Panc1 (cell line): ENCODE data around the gene CD46. TPM values are rescaled to one million over a fixed set of nuclear protein-coding genes. Genes with fewer than 3 reads are reported as not detected.

Experiments used
- ATAC-seq: fragments of 200-7000 bp; cut with Tn5 transposase; 2 replicates; pipeline ENCODE4 v1.9.1; 2020; ENCODE audit warnings: mild to moderate bottlenecking, moderate library complexity
- BruUV-seq: library from RNA; stranded (reverse); fragments of 400-500 nt; replicated peaks from 2 replicates; lab custom pipeline; 2021; lab: Mats Ljungman, UMichigan
- CTCF ChIA-PET: fragments of 300-600 bp; sonication (Branson Sonifier 250); formaldehyde crosslinking; loops from one replicate; lab custom pipeline; 2022; ENCODE audit warnings: antibody characterized with exemption; lab: Charles Lee
- POLR2A ChIA-PET: fragments of 300-600 bp; sonication (Branson Sonifier 250); formaldehyde crosslinking; loops from one replicate; lab custom pipeline; 2022; ENCODE audit warnings: antibody characterized with exemption; lab: Charles Lee
- DNase-seq: peaks from one replicate; pipeline ENCODE4 v3.0.0-alpha.2; 2010; ENCODE audit warnings: low read depth, low spot score
- H3K27ac ChIP-seq: 2 replicates; pipeline ENCODE4 v1.5.1; 2011; ENCODE audit warnings: mild to moderate bottlenecking, low read length, inconsistent platforms
- H3K27me3 ChIP-seq: fragments of 200-500 bp; sonication (Bioruptor generic); 2 replicates; pipeline ENCODE4 v1.6.0; 2014; ENCODE audit warnings: low read length, inconsistent platforms; ENCODE audit not compliant: control insufficient read depth, insufficient read depth
- H3K36me3 ChIP-seq: fragments of 200-500 bp; sonication (Bioruptor generic); 2 replicates; pipeline ENCODE4 v1.5.1; 2014; ENCODE audit warnings: inconsistent platforms, mild to moderate bottlenecking, low read length, moderate library complexity; ENCODE audit not compliant: control insufficient read depth, insufficient read depth
- H3K4me1 ChIP-seq: 2 replicates; pipeline ENCODE4 v1.5.1; 2011; ENCODE audit warnings: inconsistent platforms, mild to moderate bottlenecking, low read length, moderate library complexity; ENCODE audit not compliant: control insufficient read depth, insufficient read depth
- H3K4me3 ChIP-seq, 2 experiments: 2 replicates each; pipeline ENCODE4 v1.5.1; 2011 to 2012; ENCODE audit warnings: low read depth in 2 of 2, low read length in 2 of 2, mild to moderate bottlenecking in 2 of 2, inconsistent platforms in 1 of 2, moderate library complexity in 1 of 2
- H3K9me3 ChIP-seq: fragments of 200-500 bp; sonication (Bioruptor generic); 2 replicates; pipeline ENCODE4 v1.5.1; 2014; ENCODE audit warnings: low read depth, mild to moderate bottlenecking, inconsistent platforms, low read length, moderate library complexity; ENCODE audit not compliant: control insufficient read depth, insufficient read depth
- POLR2AphosphoS5 ChIP-seq: IDR thresholded peaks from 2 replicates; pipeline ENCODE4 v1.6.1; 2012; ENCODE audit warnings: mild to moderate bottlenecking, low read depth, low read length, moderate library complexity
- REST ChIP-seq, 2 experiments: IDR thresholded peaks; 2 replicates each; pipeline ENCODE4 v1.6.1; 2011 to 2012; ENCODE audit warnings: low read depth in 2 of 2, control low read depth in 1 of 2, low read length in 1 of 2, mild to moderate bottlenecking in 1 of 2, moderate library complexity in 1 of 2; ENCODE audit not compliant: insufficient read depth in 1 of 2
- SIN3A ChIP-seq: IDR thresholded peaks from 2 replicates; pipeline ENCODE4 v1.6.1; 2012; ENCODE audit warnings: low read depth, mild to moderate bottlenecking, low read length, moderate library complexity, borderline replicate concordance; ENCODE audit not compliant: insufficient read depth
- TCF7L2 ChIP-seq: IDR thresholded peaks from 2 replicates; pipeline ENCODE4 v1.6.1; 2011; ENCODE audit warnings: mild to moderate bottlenecking, low read depth, low read length, inconsistent platforms
- in situ Hi-C: cut with HindIII; loops from 2 replicates; pipeline ENCODE4 v1.10.0; 2016; ENCODE audit warnings: low sequenced_read_pairs, low pct_unique_long_range_greater_than_20kb
- intact Hi-C: fragments of 100-400 bp; cut with micrococcal nuclease; formaldehyde crosslinking; loops from one replicate; pipeline ENCODE4 v1.10.0; 2022; ENCODE audit not compliant: unreplicated experiment
- total RNA-seq: library from RNA; stranded (reverse); gene quantifications from one replicate; pipeline ENCODE4 v1.2.1, GENCODE V29; 2021; ENCODE audit not compliant: unreplicated experiment
- TF ChIP-seq, protein P1 (sequence below): fragments of 450-650 bp; IDR thresholded peaks from 2 replicates; pipeline ENCODE4 v1.5.1; 2017; ENCODE audit warnings: mild to moderate bottlenecking

The CD46 gene
- total RNA-seq, 1 experiment from 2014 or later, result 128 TPM

- TF ChIP-seq, protein P1, sequence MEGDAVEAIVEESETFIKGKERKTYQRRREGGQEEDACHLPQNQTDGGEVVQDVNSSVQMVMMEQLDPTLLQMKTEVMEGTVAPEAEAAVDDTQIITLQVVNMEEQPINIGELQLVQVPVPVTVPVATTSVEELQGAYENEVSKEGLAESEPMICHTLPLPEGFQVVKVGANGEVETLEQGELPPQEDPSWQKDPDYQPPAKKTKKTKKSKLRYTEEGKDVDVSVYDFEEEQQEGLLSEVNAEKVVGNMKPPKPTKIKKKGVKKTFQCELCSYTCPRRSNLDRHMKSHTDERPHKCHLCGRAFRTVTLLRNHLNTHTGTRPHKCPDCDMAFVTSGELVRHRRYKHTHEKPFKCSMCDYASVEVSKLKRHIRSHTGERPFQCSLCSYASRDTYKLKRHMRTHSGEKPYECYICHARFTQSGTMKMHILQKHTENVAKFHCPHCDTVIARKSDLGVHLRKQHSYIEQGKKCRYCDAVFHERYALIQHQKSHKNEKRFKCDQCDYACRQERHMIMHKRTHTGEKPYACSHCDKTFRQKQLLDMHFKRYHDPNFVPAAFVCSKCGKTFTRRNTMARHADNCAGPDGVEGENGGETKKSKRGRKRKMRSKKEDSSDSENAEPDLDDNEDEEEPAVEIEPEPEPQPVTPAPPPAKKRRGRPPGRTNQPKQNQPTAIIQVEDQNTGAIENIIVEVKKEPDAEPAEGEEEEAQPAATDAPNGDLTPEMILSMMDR, result no peak
- no peak for TF ChIP-seq REST (IDR thresholded peaks at IDR 0.05; ENCODE audit: insufficient read depth in 1 of 2, low read depth in 2 of 2, low read length in 1 of 2)
- TF ChIP-seq SIN3A, result no peak
- TF ChIP-seq POLR2AphosphoS5, result no peak
- TF ChIP-seq TCF7L2, result no peak
- H3K4me3 ChIP-seq, result no peak overlapping the region
- no peaks in the 10 kb centered on the region for H3K9me3 ChIP-seq
- no peak for ATAC-seq
- DNase-seq, result no peak
- H3K4me1 ChIP-seq, result peaks cover 5% of the 10 kb centered on the region
- H3K27ac ChIP-seq, result no peak overlapping the region
- intact Hi-C loops (no loop called here), in situ Hi-C loops (no loop called here)
- BruUV-seq, result no TSS peak
- CTCF ChIA-PET, result interaction anchor here (0.6 kb wide), 1 partner anchor 1183 kb away, joined by 7 read pairs; no protein-coding TSS in a partner anchor
- POLR2A ChIA-PET, result no interaction called here
- no peaks in the 10 kb centered on the region for H3K27me3 ChIP-seq
- H3K36me3 ChIP-seq, result no peaks in the 10 kb centered on the region; the same call in 1 of the 2 replicates
These were observed 5.8 kb upstream of the CD46 start for GRCh38 chr1:207745839-207746767.

DNA sequence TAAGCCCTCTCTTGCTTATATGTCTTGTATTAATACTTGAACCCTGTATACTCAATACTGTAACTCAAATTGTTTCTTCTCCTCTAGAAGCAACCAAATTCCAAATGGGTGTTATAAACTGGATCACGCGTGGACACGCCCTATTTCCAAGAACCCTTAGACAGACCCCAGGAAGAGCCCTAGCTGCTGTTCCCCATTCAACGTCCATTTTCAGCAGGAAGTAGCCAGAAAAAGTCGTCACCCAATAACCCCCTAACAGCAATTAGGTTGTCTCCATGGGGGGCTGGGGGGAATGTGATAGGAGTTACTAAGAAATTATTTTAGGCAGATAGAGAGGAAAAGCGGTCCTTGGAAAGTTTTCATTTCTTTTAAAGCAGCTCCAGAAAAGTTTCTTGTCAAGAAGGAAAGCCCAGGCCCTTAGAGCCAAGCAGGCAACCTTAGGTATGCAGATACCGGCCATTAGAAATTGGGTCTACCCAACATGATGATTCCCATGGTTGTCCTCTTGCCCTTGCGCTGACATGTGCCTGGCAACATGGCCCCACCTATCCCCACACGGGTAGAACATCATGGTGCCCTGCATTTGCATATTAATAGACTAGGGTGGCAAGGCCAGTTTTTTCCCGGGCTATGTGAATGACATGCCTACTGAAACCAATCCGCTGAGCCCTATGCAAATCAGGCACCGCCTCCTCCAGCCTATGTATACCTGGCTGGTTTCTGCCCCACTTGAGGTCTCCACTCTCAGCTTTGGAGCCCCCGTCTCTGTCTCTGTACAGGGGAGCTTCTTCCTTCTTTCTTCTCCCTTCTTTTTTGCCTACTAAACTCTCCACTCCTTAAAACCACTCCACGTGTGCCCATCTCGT, 4.0 kb upstream of the CD46 start:
- no peaks in the 10 kb centered on the region for H3K9me3 ChIP-seq
- intact Hi-C loops, result no loop called here
- no peak overlapping the region for H3K27ac ChIP-seq
- DNase-seq (no peak), ATAC-seq (no peak)
- in situ Hi-C loops, result no loop called here
- TF ChIP-seq, protein P1, result no peak
- no peak for TF ChIP-seq TCF7L2
- no peak for TF ChIP-seq SIN3A
- TF ChIP-seq REST (IDR thresholded peaks at IDR 0.05; ENCODE audit: insufficient read depth in 1 of 2, low read depth in 2 of 2, low read length in 1 of 2), result no peak
- H3K36me3 ChIP-seq, result peaks cover 3% of the 10 kb centered on the region; the same call in 1 of the 2 replicates
- H3K4me1 ChIP-seq, result peaks cover 6% of the 10 kb centered on the region
- POLR2A ChIA-PET, result no interaction called here
- CTCF ChIA-PET, result no interaction called here
- no peak overlapping the region for H3K4me3 ChIP-seq
- H3K27me3 ChIP-seq, result no peaks in the 10 kb centered on the region
- no TSS peak for BruUV-seq
